Measurements from ENCODE around the gene MEA1.

Gene MEA1

DNA sequence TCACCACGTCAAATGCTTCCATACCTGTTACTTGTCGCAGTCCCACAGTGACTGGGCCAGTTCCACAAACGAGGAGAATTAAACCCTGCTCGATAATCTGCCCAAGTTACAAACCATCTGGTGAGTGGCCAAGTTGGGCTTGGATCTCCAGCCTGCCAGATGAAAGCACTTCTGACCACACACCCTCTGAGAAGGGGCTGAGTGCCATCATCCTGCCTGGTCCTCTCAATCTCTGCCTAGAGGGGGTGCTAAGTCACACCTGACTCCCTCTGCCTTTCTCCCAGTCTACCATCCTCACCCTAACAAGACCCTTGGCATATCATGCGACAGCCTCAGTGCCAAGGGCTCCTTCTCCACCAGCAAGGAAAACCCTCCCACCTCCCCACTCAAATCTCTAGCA, 23.5 kb upstream of the MEA1 start:
- CTCF ChIA-PET, result no interaction called here
- no peak overlapping the region for H3K4me3 ChIP-seq (ENCODE audit: low read depth, low read length)
- DNase-seq (ENCODE audit: low read depth, low spot score), result no peak
- POLR2A ChIA-PET, result no interaction called here
- TF ChIP-seq CTCF (IDR thresholded peaks at IDR 0.05; ENCODE audit: insufficient read depth, low read length, missing control alignments), result no peak

DNA sequence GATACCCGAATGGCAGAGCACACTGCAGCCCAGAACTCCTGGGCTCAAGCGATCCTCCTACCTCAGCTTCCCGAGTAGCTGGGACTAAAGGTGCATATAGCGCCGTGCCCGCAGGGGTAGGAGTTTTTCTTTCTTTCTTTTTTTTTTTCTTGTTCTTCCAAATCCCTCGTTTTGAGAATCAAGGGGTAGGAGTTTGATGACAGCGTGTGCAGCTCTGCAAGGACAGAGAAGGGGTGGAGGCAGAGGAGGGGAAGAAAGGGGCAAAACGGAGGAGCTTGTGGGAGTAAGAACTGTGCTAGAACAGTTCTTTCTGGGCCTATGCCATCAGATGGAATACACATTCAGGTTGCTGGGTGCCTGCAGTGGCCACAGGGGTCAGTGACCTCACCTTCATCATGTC, 23.0 kb upstream of the MEA1 start:
- no peak for DNase-seq (ENCODE audit: low read depth, low spot score)
- POLR2A ChIA-PET, result no interaction called here
- CTCF ChIA-PET, result no interaction called here
- H3K4me3 ChIP-seq (ENCODE audit: low read depth, low read length), result no peak overlapping the region
- TF ChIP-seq CTCF (IDR thresholded peaks at IDR 0.05; ENCODE audit: insufficient read depth, low read length, missing control alignments), result no peak

DNA sequence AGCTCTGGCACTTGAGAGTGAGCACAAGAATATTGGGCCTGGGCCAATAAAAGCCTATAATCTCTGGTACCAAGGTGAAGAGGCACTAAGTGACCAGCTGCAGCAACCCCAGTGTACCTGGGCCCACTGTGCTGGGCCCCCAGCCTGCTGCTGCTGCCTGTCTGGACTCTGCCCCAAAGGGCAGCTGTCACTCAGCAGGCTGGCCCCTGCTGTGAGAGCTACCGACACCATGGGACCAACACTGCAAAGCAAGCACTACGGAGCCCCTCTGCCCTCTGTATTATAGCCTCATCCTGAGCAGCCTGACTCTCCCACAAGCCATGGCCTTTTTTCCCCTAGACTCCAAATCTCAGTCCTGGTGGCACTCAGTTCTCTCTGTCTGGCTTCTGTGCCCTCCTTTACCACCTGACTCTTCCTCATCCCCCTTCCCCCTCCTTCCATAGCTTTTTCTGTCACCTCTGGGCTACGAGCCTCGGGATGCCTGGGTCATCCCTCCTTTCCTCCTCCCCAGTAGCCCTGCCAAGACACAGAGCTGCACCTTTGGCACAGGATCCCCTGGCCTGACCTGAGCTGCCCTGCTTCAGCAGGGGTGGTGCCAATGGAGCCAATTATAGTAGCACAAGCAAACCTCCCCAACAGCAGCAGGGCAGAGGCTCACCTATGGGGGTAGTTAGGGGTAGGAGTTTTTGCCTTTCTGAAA, 21.9 kb upstream of the MEA1 start:
- no peak overlapping the region for H3K4me3 ChIP-seq (ENCODE audit: low read depth, low read length)
- DNase-seq (ENCODE audit: low read depth, low spot score), result no peak
- POLR2A ChIA-PET, result interaction anchor here (0.7 to 1.3 kb wide), 3 partner anchors 13 to 108 kb away, joined by 3 read pairs; partner anchors contain the start of gene CUL7
- no peak for TF ChIP-seq CTCF (IDR thresholded peaks at IDR 0.05; ENCODE audit: insufficient read depth, low read length, missing control alignments)
- CTCF ChIA-PET, result interaction anchor here (0.6 to 1.0 kb wide), 2 partner anchors 108 to 121 kb away, joined by 3 read pairs; no protein-coding TSS in a partner anchor

- no peak for DNase-seq (ENCODE audit: low read depth, low spot score)
- ChIA-PET POLR2A (interaction anchor here (1.8 kb wide), 1 partner anchor 15 kb away, joined by 4 read pairs; no protein-coding TSS in a partner anchor), CTCF (no interaction called here)
- H3K4me3 ChIP-seq (ENCODE audit: low read depth, low read length), result no peak overlapping the region
- TF ChIP-seq CTCF (IDR thresholded peaks at IDR 0.05; ENCODE audit: insufficient read depth, low read length, missing control alignments), result no peak
Measured at GRCh38 chr6:43034190-43034525, 20.4 kb upstream of the MEA1 start.

GRCh38 chr6:43033496-43034189, 19.9 kb upstream of the MEA1 start:
- no peak for DNase-seq (ENCODE audit: low read depth, low spot score)
- ChIA-PET POLR2A (interaction anchor here (0.9 to 1.8 kb wide), 3 partner anchors 13 to 116 kb away, joined by 3 to 4 read pairs (median 4); no protein-coding TSS in a partner anchor), CTCF (interaction anchor here (1.3 kb wide), 1 partner anchor 110 kb away, joined by 5 read pairs; no protein-coding TSS in a partner anchor)
- no peak for TF ChIP-seq CTCF (IDR thresholded peaks at IDR 0.05; ENCODE audit: insufficient read depth, low read length, missing control alignments)
- H3K4me3 ChIP-seq (ENCODE audit: low read depth, low read length), result no peak overlapping the region

GRCh38 chr6:43032326-43032725, 18.6 kb upstream of the MEA1 start:
- H3K4me3 ChIP-seq (ENCODE audit: low read depth, low read length), result no peak overlapping the region
- ChIA-PET CTCF (interaction anchor here (1.3 kb wide), 1 partner anchor 111 kb away, joined by 5 read pairs; no protein-coding TSS in a partner anchor), POLR2A (interaction anchor here (0.6 to 1.8 kb wide), 2 partner anchors 17 to 81 kb away, joined by 3 to 4 read pairs; no protein-coding TSS in a partner anchor)
- DNase-seq (ENCODE audit: low read depth, low spot score), result no peak
- TF ChIP-seq CTCF (IDR thresholded peaks at IDR 0.05; ENCODE audit: insufficient read depth, low read length, missing control alignments), result no peak

Data from AG04449 (cell line).